SU-DHL-6 (cell line): ENCODE results near the gene ASTN2.

Experiments
- H2AFZ ChIP-seq: fragments of 200-600 bp; sonication (generic); 2 replicates; pipeline ENCODE4 v1.6.1; 2014; ENCODE audit warnings: low read depth, mild to moderate bottlenecking, moderate library complexity, mixed read lengths, antibody characterized with exemption, low read length; ENCODE audit not compliant: severe bottlenecking
- H3F3A ChIP-seq: fragments of 200-600 bp; shearing (Covaris generic); 2 replicates; pipeline ENCODE4 v1.6.0; 2016; ENCODE audit warnings: antibody characterized with exemption, mild to moderate bottlenecking; ENCODE audit not compliant: insufficient read depth
- H3K27ac ChIP-seq: fragments of 200-600 bp; sonication (generic); 2 replicates; pipeline ENCODE4 v1.5.1; 2016; ENCODE audit warnings: low read depth, mild to moderate bottlenecking, low read length, moderate library complexity, mixed read lengths
- H3K27me3 ChIP-seq: fragments of 200-600 bp; sonication (generic), shearing (Covaris generic); 2 replicates; pipeline ENCODE4 v1.6.0; 2014; ENCODE audit warnings: mild to moderate bottlenecking, low read length
- H3K36me3 ChIP-seq: fragments of 200-600 bp; sonication (generic); 2 replicates; pipeline ENCODE4 v1.6.1; 2014; ENCODE audit warnings: mild to moderate bottlenecking, low read length, mixed read lengths
- H3K4me2 ChIP-seq: fragments of 300-600, 200-600 bp; shearing (Covaris generic), sonication (generic); 2 replicates; pipeline ENCODE4 v1.6.0; 2014; ENCODE audit warnings: low read length, low read depth, mild to moderate bottlenecking; ENCODE audit not compliant: poor library complexity, severe bottlenecking
- H3K4me3 ChIP-seq: fragments of 200-600 bp; sonication (generic); 2 replicates; pipeline ENCODE4 v1.5.1; 2014; ENCODE audit warnings: antibody characterized with exemption, low read length, mild to moderate bottlenecking, mixed read lengths; ENCODE audit not compliant: insufficient read depth, poor library complexity, severe bottlenecking
- H3K79me2 ChIP-seq: fragments of 200-600 bp; sonication (generic); 2 replicates; pipeline ENCODE4 v1.6.1; 2014; ENCODE audit warnings: mild to moderate bottlenecking, low read length, moderate library complexity; ENCODE audit not compliant: insufficient read depth
- H3K9ac ChIP-seq: fragments of 200-600 bp; sonication (generic); 2 replicates; pipeline ENCODE4 v1.7.0; 2014; ENCODE audit warnings: mild to moderate bottlenecking, low read length
- H3K9me2 ChIP-seq: fragments of 200-600 bp; sonication (generic); replicated peaks from 2 replicates; pipeline ENCODE4 v1.6.1; 2014; ENCODE audit warnings: low read length; ENCODE audit not compliant: insufficient read depth
- H3K9me3 ChIP-seq: fragments of 200-600 bp; sonication (generic); 2 replicates; pipeline ENCODE4 v1.6.1; 2014; ENCODE audit warnings: low read length, mixed read lengths; ENCODE audit not compliant: insufficient read depth
- H4K20me1 ChIP-seq: fragments of 200-600 bp; sonication (generic); 2 replicates; pipeline ENCODE4 v1.6.1; 2014; ENCODE audit warnings: low read depth, mild to moderate bottlenecking, antibody characterized with exemption, low read length, moderate library complexity, mixed read lengths
- CTCF ChIP-seq: fragments of 200-600 bp; sonication (generic); IDR thresholded peaks from one replicate; pipeline ENCODE4 v1.5.1; 2017; ENCODE audit warnings: antibody characterized with exemption, mild to moderate bottlenecking, low read length, moderate library complexity; ENCODE audit not compliant: insufficient read depth, poor library complexity, severe bottlenecking
- EZH2phosphoT487 ChIP-seq: fragments of 200-600 bp; sonication (generic), shearing (Covaris generic); conservative IDR thresholded peaks from 2 replicates; pipeline ENCODE4 v1.6.1; 2018; ENCODE audit warnings: mild to moderate bottlenecking, antibody characterized with exemption, low read length, moderate library complexity, mixed read lengths

The ASTN2 gene

GRCh38 chr9:116720111-116720510 is 694.7 kb downstream of the ASTN2 start:
- no peaks in the 10 kb centered on the region for H3K9me2 ChIP-seq
- H3K9me3 ChIP-seq: no peaks in the 10 kb centered on the region
- H4K20me1 ChIP-seq: no peaks in the 10 kb centered on the region
- no peak overlapping the region for H2AFZ ChIP-seq
- no peaks in the 10 kb centered on the region for H3K27me3 ChIP-seq
- TF ChIP-seq CTCF (no peak), EZH2phosphoT487 (no peak)
- no peak overlapping the region for H3K27ac ChIP-seq
- H3F3A ChIP-seq: no peaks in the 10 kb centered on the region
- no peaks in the 10 kb centered on the region for H3K79me2 ChIP-seq
- H3K9ac ChIP-seq: no peak overlapping the region
- H3K4me2 ChIP-seq: no peak overlapping the region
- H3K36me3 ChIP-seq: no peaks in the 10 kb centered on the region
- no peak overlapping the region for H3K4me3 ChIP-seq

DNA sequence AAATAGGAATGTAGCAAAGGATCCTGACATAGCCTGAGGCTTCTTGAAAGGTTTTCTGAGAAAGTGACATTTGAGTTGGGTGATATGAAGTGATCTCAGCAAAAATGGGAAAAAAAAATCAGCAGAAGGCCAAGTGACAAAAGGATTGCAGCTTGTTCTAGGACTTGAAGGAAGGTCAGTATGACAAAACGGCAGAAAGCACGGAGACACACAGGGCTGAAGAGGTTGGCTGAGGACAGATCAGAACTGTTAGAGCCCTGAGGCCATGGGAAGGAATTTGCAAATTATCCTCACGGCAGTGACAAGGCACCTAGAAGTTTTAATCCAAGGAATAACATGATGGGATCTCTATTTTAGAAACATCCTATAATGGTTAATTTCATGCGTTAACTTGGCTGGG is 696.7 kb downstream of the ASTN2 start:
- H3K36me3 ChIP-seq: no peaks in the 10 kb centered on the region
- no peaks in the 10 kb centered on the region for H4K20me1 ChIP-seq
- no peak overlapping the region for H3K4me2 ChIP-seq
- H3K27ac ChIP-seq: no peak overlapping the region
- TF ChIP-seq CTCF (no peak), EZH2phosphoT487 (no peak)
- H3K9me3 ChIP-seq: no peaks in the 10 kb centered on the region
- H3K27me3 ChIP-seq: no peaks in the 10 kb centered on the region
- no peak overlapping the region for H3K4me3 ChIP-seq
- H3K79me2 ChIP-seq: no peaks in the 10 kb centered on the region
- H2AFZ ChIP-seq: no peak overlapping the region
- H3K9ac ChIP-seq: no peak overlapping the region
- no peaks in the 10 kb centered on the region for H3K9me2 ChIP-seq
- H3F3A ChIP-seq: no peaks in the 10 kb centered on the region

DNA sequence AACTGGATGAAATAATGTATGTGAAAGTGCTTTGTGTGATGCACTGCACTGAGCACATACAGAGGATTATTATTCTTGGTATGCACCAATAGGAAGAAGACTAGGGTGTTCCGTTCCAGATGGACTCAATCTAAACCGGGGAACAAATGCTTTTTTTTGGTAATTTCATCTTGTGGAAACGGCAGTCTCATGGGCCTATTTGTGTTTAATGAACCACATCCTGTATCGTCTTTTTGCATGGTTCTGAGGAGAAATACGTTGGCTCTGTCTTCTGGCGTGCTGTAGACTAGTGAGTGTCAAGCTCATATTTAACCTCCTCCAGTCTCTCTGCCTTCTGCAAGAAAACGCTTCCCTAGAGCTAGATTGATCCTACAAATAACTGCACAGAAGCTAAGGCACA is 697.7 kb downstream of the ASTN2 start:
- no peaks in the 10 kb centered on the region for H3K9me2 ChIP-seq
- no peaks in the 10 kb centered on the region for H3K27me3 ChIP-seq
- no peaks in the 10 kb centered on the region for H3F3A ChIP-seq
- no peak overlapping the region for H3K27ac ChIP-seq
- H3K79me2 ChIP-seq: no peaks in the 10 kb centered on the region
- no peak overlapping the region for H3K9ac ChIP-seq
- no peak overlapping the region for H3K4me3 ChIP-seq
- no peaks in the 10 kb centered on the region for H4K20me1 ChIP-seq
- TF ChIP-seq EZH2phosphoT487 (no peak), CTCF (no peak)
- H3K9me3 ChIP-seq: no peaks in the 10 kb centered on the region
- H3K4me2 ChIP-seq: no peak overlapping the region
- no peak overlapping the region for H2AFZ ChIP-seq
- H3K36me3 ChIP-seq: no peaks in the 10 kb centered on the region

DNA sequence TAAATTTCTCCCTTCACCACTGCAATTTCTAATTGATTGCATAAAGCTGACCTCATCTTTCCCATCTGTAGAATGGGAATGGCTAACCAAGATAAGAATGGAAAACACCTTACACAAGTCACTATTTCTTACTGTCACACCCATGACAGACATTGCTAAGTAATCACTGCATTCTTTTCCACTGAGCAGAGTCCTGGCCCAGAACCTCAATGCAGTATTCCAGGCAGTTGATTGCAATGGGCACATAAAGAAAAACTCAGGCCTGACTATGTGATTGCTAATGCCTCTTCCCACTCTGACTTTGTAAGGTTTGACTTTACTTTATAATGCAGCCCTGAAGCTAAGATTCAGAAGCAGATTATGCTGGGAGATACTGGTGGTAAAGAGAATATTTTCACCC is 698.4 kb downstream of the ASTN2 start:
- H4K20me1 ChIP-seq: no peaks in the 10 kb centered on the region
- H3K4me3 ChIP-seq: no peak overlapping the region
- no peaks in the 10 kb centered on the region for H3K27me3 ChIP-seq
- no peak overlapping the region for H2AFZ ChIP-seq
- H3K9me3 ChIP-seq: no peaks in the 10 kb centered on the region
- no peaks in the 10 kb centered on the region for H3K9me2 ChIP-seq
- H3K4me2 ChIP-seq: no peak overlapping the region
- TF ChIP-seq EZH2phosphoT487: no peak
- no peak for TF ChIP-seq CTCF
- no peak overlapping the region for H3K27ac ChIP-seq
- no peaks in the 10 kb centered on the region for H3K36me3 ChIP-seq
- no peak overlapping the region for H3K9ac ChIP-seq
- no peaks in the 10 kb centered on the region for H3F3A ChIP-seq
- H3K79me2 ChIP-seq: no peaks in the 10 kb centered on the region
